C4-2B (cell line): ENCODE results near the gene ELP5.

Experiments used
- ZFX ChIP-seq: fragments of 450-650 bp; IDR thresholded peaks from 2 replicates; pipeline ENCODE4 v1.6.1; 2017
- TF ChIP-seq, protein P1 (sequence below): fragments of 450-650 bp; conservative IDR thresholded peaks from 2 replicates; pipeline ENCODE4 v1.5.1; 2017; ENCODE audit warnings: mild to moderate bottlenecking

DNA sequence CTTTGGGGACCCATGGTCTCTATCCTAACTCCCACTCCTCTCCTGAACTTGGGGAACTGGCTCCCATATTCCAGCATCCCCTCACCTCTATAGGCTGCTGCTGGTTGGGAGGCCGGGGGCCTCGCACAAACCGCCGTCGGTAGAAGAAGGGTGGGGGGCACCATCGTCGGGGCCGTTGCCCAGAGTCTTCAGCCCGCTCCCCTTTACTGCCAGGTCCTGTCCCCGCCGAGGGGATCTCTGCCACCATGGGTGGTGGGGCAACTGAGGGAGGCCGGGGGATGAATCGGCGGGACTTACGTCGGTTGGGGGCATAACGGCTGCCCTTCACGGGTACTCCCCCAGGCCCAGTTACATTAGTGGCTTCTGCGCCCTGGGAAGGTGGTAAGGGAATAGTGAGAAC, 38.2 kb downstream of the ELP5 start:
- no peak for TF ChIP-seq ZFX
- TF ChIP-seq, protein P1, sequence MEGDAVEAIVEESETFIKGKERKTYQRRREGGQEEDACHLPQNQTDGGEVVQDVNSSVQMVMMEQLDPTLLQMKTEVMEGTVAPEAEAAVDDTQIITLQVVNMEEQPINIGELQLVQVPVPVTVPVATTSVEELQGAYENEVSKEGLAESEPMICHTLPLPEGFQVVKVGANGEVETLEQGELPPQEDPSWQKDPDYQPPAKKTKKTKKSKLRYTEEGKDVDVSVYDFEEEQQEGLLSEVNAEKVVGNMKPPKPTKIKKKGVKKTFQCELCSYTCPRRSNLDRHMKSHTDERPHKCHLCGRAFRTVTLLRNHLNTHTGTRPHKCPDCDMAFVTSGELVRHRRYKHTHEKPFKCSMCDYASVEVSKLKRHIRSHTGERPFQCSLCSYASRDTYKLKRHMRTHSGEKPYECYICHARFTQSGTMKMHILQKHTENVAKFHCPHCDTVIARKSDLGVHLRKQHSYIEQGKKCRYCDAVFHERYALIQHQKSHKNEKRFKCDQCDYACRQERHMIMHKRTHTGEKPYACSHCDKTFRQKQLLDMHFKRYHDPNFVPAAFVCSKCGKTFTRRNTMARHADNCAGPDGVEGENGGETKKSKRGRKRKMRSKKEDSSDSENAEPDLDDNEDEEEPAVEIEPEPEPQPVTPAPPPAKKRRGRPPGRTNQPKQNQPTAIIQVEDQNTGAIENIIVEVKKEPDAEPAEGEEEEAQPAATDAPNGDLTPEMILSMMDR, result no peak
